ENCODE measurements around the gene ASCC3. TPM values are rescaled to one million over a fixed set of nuclear protein-coding genes. Genes with fewer than 3 reads are reported as not detected.
"Not testable (repeated sequence)": the region's sequence is repeated elsewhere in the genome, so short reads cannot be mapped to it uniquely, and the experiment has no call there.

Gene ASCC3
- total RNA-seq, 5 donors from 2014 or later (not counting 1 experiment from before 2014, with no cell fraction given) = 39.2 to 49.6 (median 44.2) TPM

GRCh38 chr6:100833972-100834574 is 47.1 kb downstream of the ASCC3 start:
- CTCF ChIA-PET = interaction anchor here (0.6 to 0.7 kb wide), 2 partner anchors 21 to 932 kb away, joined by 3 to 4 read pairs; no protein-coding TSS in a partner anchor
- Histone ChIP-seq H3K27me3 (replicated peaks in 1 of 2; ENCODE audit: control insufficient read depth in 2 of 2, extremely low read depth in 1 of 2, insufficient read depth in 2 of 2, low read length in 1 of 2) (no peaks in the 10 kb centered on the region), H3K4me1 (ENCODE audit: control insufficient read depth in 1 of 2, extremely low read depth in 1 of 2, insufficient read depth in 2 of 2, low read length in 2 of 2) (no peaks in the 10 kb centered on the region), H3K36me3 (ENCODE audit: control insufficient read depth in 2 of 2, extremely low read depth in 1 of 2, insufficient read depth in 1 of 2, low read length in 1 of 2) (peaks cover 0 to 2% of the 10 kb centered on the region in 2 donors), H3K9me3 (no peaks in the 10 kb centered on the region), H3K4me3 (ENCODE audit: control insufficient read depth in 1 of 2, extremely low read depth in 1 of 2, low read length in 1 of 2) (no peak overlapping the region), H3K27ac (ENCODE audit: low read length) (no peak overlapping the region)
- no peak overlapping the region for H3K27ac Mint-ChIP-seq
- ATAC-seq (replicated peaks in 1 of 4) = no peak
- peaks cover 30 to 35% (median 31%) of the 10 kb centered on the region in 3 donors for H3K4me1 Mint-ChIP-seq
- H3K27me3 Mint-ChIP-seq = no peaks in the 10 kb centered on the region
- no CpG with 5 or more reads among the region's 5 CpGs for WGBS (ENCODE audit: insufficient coverage)
- POLR2A ChIA-PET = no interaction called here
- no peak overlapping the region for H3K4me3 Mint-ChIP-seq
- H3K36me3 Mint-ChIP-seq = peaks cover 41% of the 10 kb centered on the region
- DNase-seq = no peak
- peaks cover 0 to 10% (median 0%) of the 10 kb centered on the region in 3 donors for H3K9me3 Mint-ChIP-seq

GRCh38 chr6:100829077-100829595 is 52.0 kb downstream of the ASCC3 start:
- H3K9me3 ChIP-seq; H3K27me3 Mint-ChIP-seq; POLR2A ChIA-PET; H3K27ac ChIP-seq (ENCODE audit: low read length); ATAC-seq (replicated peaks in 1 of 4); H3K36me3 ChIP-seq (ENCODE audit: control insufficient read depth in 2 of 2, extremely low read depth in 1 of 2, insufficient read depth in 1 of 2, low read length in 1 of 2); DNase-seq; H3K27me3 ChIP-seq (replicated peaks in 1 of 2; ENCODE audit: control insufficient read depth in 2 of 2, extremely low read depth in 1 of 2, insufficient read depth in 2 of 2, low read length in 1 of 2); H3K4me3 Mint-ChIP-seq; H3K4me3 ChIP-seq (ENCODE audit: control insufficient read depth in 1 of 2, extremely low read depth in 1 of 2, low read length in 1 of 2); H3K4me1 ChIP-seq (ENCODE audit: control insufficient read depth in 1 of 2, extremely low read depth in 1 of 2, insufficient read depth in 2 of 2, low read length in 2 of 2); H3K27ac Mint-ChIP-seq; H3K9me3 Mint-ChIP-seq: not testable (repeated sequence)
- H3K4me1 Mint-ChIP-seq = peaks cover 8 to 17% (median 13%) of the 10 kb centered on the region in 3 donors
- CTCF ChIA-PET = interaction anchor here in 1 of 2 donors (1.1 kb wide), 1 partner anchor 51 kb away, joined by 3 read pairs; no protein-coding TSS in a partner anchor
- WGBS (ENCODE audit: insufficient coverage) = 98% methylated on average over 11 of the region's 27 CpGs
- peaks cover 31% of the 10 kb centered on the region for H3K36me3 Mint-ChIP-seq

GRCh38 chr6:100823041-100823440 is 58.1 kb downstream of the ASCC3 start:
- no peak for DNase-seq
- ATAC-seq (replicated peaks in 1 of 4) = no peak
- WGBS (ENCODE audit: insufficient coverage) = no CpG with 5 or more reads among the region's 5 CpGs
- H3K4me1 ChIP-seq (ENCODE audit: control insufficient read depth in 1 of 2, extremely low read depth in 1 of 2, insufficient read depth in 2 of 2, low read length in 2 of 2) = no peaks in the 10 kb centered on the region
- POLR2A ChIA-PET = interaction anchor here in 1 of 2 donors (0.5 kb wide), 1 partner anchor 186 kb away, joined by 3 read pairs; no protein-coding TSS in a partner anchor
- H3K4me3 ChIP-seq (ENCODE audit: control insufficient read depth in 1 of 2, extremely low read depth in 1 of 2, low read length in 1 of 2) = no peak overlapping the region
- H3K27ac ChIP-seq (ENCODE audit: low read length) = no peak overlapping the region
- peaks cover 39% of the 10 kb centered on the region for H3K36me3 Mint-ChIP-seq
- H3K9me3 ChIP-seq = no peaks in the 10 kb centered on the region
- no peaks in the 10 kb centered on the region for H3K36me3 ChIP-seq (ENCODE audit: control insufficient read depth in 2 of 2, extremely low read depth in 1 of 2, insufficient read depth in 1 of 2, low read length in 1 of 2)
- CTCF ChIA-PET = no interaction called here
- no peak overlapping the region for H3K4me3 Mint-ChIP-seq
- peaks cover 15 to 23% (median 16%) of the 10 kb centered on the region in 3 donors for H3K4me1 Mint-ChIP-seq
- H3K27me3 Mint-ChIP-seq = no peaks in the 10 kb centered on the region
- H3K27me3 ChIP-seq (replicated peaks in 1 of 2; ENCODE audit: control insufficient read depth in 2 of 2, extremely low read depth in 1 of 2, insufficient read depth in 2 of 2, low read length in 1 of 2) = no peaks in the 10 kb centered on the region
- H3K27ac Mint-ChIP-seq = no peak overlapping the region
- peaks cover 0 to 3% (median 0%) of the 10 kb centered on the region in 3 donors for H3K9me3 Mint-ChIP-seq

DNA sequence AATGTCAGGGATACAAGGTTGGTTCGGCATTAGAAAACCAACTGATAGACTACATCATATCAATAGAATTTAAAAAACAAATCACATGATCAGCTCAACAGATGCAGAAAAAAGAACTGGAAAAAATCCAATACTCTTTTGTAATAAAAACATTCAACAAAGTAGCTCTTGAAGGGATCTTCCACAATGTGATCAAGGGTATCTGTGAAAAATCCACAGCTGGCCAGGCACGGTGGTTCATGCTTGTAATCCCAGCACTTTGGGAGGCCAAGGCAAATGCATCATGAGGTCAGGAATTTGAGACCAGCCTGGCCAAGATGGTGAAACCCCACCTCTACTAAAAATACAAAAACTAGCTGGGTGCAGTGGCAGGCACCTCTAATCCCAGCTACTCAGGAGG is 63.1 kb downstream of the ASCC3 start:
- ChIA-PET POLR2A (interaction anchor here in 1 of 2 donors (0.6 kb wide), 1 partner anchor 125 kb away, joined by 3 read pairs; no protein-coding TSS in a partner anchor), CTCF (interaction anchor here (0.6 to 0.7 kb wide), 2 partner anchors 9 to 12 kb away, joined by 7 to 10 read pairs; no protein-coding TSS in a partner anchor)
- 100% methylated on average over 1 of the region's 2 CpGs for WGBS (ENCODE audit: insufficient coverage)
- Mint-ChIP-seq H3K27me3 (no peaks in the 10 kb centered on the region), H3K4me3 (no peak overlapping the region), H3K9me3 (peaks cover 0 to 10% (median 0%) of the 10 kb centered on the region in 3 donors), H3K36me3 (peaks cover 57% of the 10 kb centered on the region), H3K27ac (no peak overlapping the region), H3K4me1 (peaks cover 44 to 45% (median 45%) of the 10 kb centered on the region in 3 donors)
- no peaks in the 10 kb centered on the region for H3K4me1 ChIP-seq (ENCODE audit: control insufficient read depth in 1 of 2, extremely low read depth in 1 of 2, insufficient read depth in 2 of 2, low read length in 2 of 2)
- H3K27ac ChIP-seq (ENCODE audit: low read length) = no peak overlapping the region
- no peaks in the 10 kb centered on the region for H3K36me3 ChIP-seq (ENCODE audit: control insufficient read depth in 2 of 2, extremely low read depth in 1 of 2, insufficient read depth in 1 of 2, low read length in 1 of 2)
- H3K4me3 ChIP-seq (ENCODE audit: control insufficient read depth in 1 of 2, extremely low read depth in 1 of 2, low read length in 1 of 2) = no peak overlapping the region
- ATAC-seq (replicated peaks in 1 of 4) (no peak), DNase-seq (no peak)
- no peaks in the 10 kb centered on the region for H3K27me3 ChIP-seq (replicated peaks in 1 of 2; ENCODE audit: control insufficient read depth in 2 of 2, extremely low read depth in 1 of 2, insufficient read depth in 2 of 2, low read length in 1 of 2)
- H3K9me3 ChIP-seq = no peaks in the 10 kb centered on the region

DNA sequence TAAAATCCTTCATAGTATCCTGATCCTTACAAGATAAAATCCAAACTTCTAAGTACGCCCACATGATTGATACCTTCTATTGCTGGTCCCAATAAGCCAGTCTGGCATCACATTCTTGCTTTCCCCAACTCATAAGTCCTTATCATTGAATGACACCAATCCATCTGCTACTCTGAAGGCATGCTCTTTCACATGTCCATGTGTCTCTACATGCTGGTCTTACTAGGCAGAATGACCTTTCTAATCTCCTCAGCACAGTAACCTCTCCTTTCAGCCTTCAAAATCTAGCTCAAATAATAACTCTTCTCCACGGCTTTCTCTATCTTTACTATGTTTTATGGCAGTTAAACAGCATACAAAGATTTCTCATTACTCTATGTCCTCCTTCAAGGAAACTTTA is 71.1 kb downstream of the ASCC3 start:
- H3K4me3 Mint-ChIP-seq = no peak overlapping the region
- no peak for ATAC-seq (replicated peaks in 1 of 4)
- 100% methylated on average over 2 of the region's 2 CpGs for WGBS (ENCODE audit: insufficient coverage)
- no peak for DNase-seq
- ChIA-PET CTCF (no interaction called here), POLR2A (no interaction called here)
- no peaks in the 10 kb centered on the region for H3K27me3 ChIP-seq (replicated peaks in 1 of 2; ENCODE audit: control insufficient read depth in 2 of 2, extremely low read depth in 1 of 2, insufficient read depth in 2 of 2, low read length in 1 of 2)
- H3K4me1 Mint-ChIP-seq = peaks cover 37 to 46% (median 40%) of the 10 kb centered on the region in 3 donors
- no peaks in the 10 kb centered on the region for H3K9me3 ChIP-seq
- no peaks in the 10 kb centered on the region for H3K9me3 Mint-ChIP-seq
- no peak overlapping the region for H3K27ac Mint-ChIP-seq
- H3K27ac ChIP-seq (ENCODE audit: low read length) = no peak overlapping the region
- H3K36me3 Mint-ChIP-seq = peaks cover 24% of the 10 kb centered on the region
- no peak overlapping the region for H3K4me3 ChIP-seq (ENCODE audit: control insufficient read depth in 1 of 2, extremely low read depth in 1 of 2, low read length in 1 of 2)
- no peaks in the 10 kb centered on the region for H3K4me1 ChIP-seq (ENCODE audit: control insufficient read depth in 1 of 2, extremely low read depth in 1 of 2, insufficient read depth in 2 of 2, low read length in 2 of 2)
- peaks cover 0 to 3% of the 10 kb centered on the region in 2 donors for H3K36me3 ChIP-seq (ENCODE audit: control insufficient read depth in 2 of 2, extremely low read depth in 1 of 2, insufficient read depth in 1 of 2, low read length in 1 of 2)
- no peaks in the 10 kb centered on the region for H3K27me3 Mint-ChIP-seq

DNA sequence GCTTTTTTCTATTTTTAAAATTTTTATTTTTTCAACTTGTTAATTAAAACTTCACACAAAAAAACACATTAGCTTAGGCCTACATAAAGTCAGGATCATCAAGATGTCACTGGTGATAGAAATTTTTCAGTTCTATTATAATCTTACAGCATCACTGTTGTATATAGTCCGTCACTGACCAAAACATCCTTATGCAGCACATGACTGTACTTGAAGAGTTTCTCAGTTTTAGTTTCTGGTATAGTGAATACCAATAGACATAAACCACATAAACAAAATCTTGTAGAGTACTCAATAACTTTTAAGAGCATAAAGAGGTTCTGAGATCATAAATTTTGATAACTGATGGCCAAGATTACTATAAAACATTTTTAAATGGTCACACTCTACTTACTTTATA is 71.8 kb downstream of the ASCC3 start:
- Mint-ChIP-seq H3K27me3 (no peaks in the 10 kb centered on the region), H3K36me3 (peaks cover 31% of the 10 kb centered on the region), H3K4me3 (no peak overlapping the region), H3K27ac (no peak overlapping the region), H3K4me1 (peaks cover 36 to 40% (median 39%) of the 10 kb centered on the region in 3 donors), H3K9me3 (no peaks in the 10 kb centered on the region)
- DNase-seq (no peak), ATAC-seq (replicated peaks in 1 of 4) (no peak)
- peaks cover 0 to 10% of the 10 kb centered on the region in 2 donors for H3K36me3 ChIP-seq (ENCODE audit: control insufficient read depth in 2 of 2, extremely low read depth in 1 of 2, insufficient read depth in 1 of 2, low read length in 1 of 2)
- CTCF ChIA-PET = interaction anchor here in 1 of 2 donors (0.6 kb wide), 1 partner anchor 9 kb away, joined by 7 read pairs; no protein-coding TSS in a partner anchor
- POLR2A ChIA-PET = interaction anchor here in 1 of 2 donors (0.6 kb wide), 1 partner anchor 1400 kb away, joined by 3 read pairs; no protein-coding TSS in a partner anchor
- H3K4me3 ChIP-seq (ENCODE audit: control insufficient read depth in 1 of 2, extremely low read depth in 1 of 2, low read length in 1 of 2) = no peak overlapping the region
- no peaks in the 10 kb centered on the region for H3K9me3 ChIP-seq
- H3K27ac ChIP-seq (ENCODE audit: low read length) = no peak overlapping the region
- no CpG with 5 or more reads among the region's 1 CpG for WGBS (ENCODE audit: insufficient coverage)
- no peaks in the 10 kb centered on the region for H3K4me1 ChIP-seq (ENCODE audit: control insufficient read depth in 1 of 2, extremely low read depth in 1 of 2, insufficient read depth in 2 of 2, low read length in 2 of 2)
- H3K27me3 ChIP-seq (replicated peaks in 1 of 2; ENCODE audit: control insufficient read depth in 2 of 2, extremely low read depth in 1 of 2, insufficient read depth in 2 of 2, low read length in 1 of 2) = no peaks in the 10 kb centered on the region
